HEK293 (cell line): Measurements from ENCODE around the gene CADM1.

ENCODE experiments used
- PRDM1 ChIP-seq: fragments of 450-650 bp; formaldehyde crosslinking; IDR thresholded peaks from 2 replicates; pipeline ENCODE4; 2016; ENCODE audit warnings: missing biosample characterization, missing genetic modification characterization
- SETDB1 ChIP-seq: IDR thresholded peaks from one replicate; pipeline ENCODE4 v1.6.1; 2017; ENCODE audit warnings: mild to moderate bottlenecking, low read length, moderate library complexity, mixed read lengths; ENCODE audit not compliant: insufficient read length
- ZEB2 ChIP-seq: fragments of 450-650 bp; formaldehyde crosslinking; IDR thresholded peaks from 2 replicates; pipeline ENCODE4 v1.5.1; 2016; ENCODE audit warnings: missing biosample characterization, missing genetic modification characterization
- ZNF214 ChIP-seq: fragments of 450-650 bp; formaldehyde crosslinking; IDR thresholded peaks from 2 replicates; pipeline ENCODE4 v1.5.1; 2017; ENCODE audit warnings: missing biosample characterization, mild to moderate bottlenecking, missing genetic modification characterization, borderline replicate concordance
- ZSCAN30 ChIP-seq: fragments of 450-650 bp; IDR thresholded peaks from 2 replicates; pipeline ENCODE4 v1.5.1; 2018; ENCODE audit warnings: missing biosample characterization, mild to moderate bottlenecking, missing genetic modification characterization, moderate library complexity
- TF ChIP-seq, protein P1 (sequence below): fragments of 450-650 bp; formaldehyde crosslinking; IDR thresholded peaks from 2 replicates; pipeline ENCODE4 v1.5.1; 2016; ENCODE audit warnings: missing biosample characterization, missing genetic modification characterization
- TF ChIP-seq, protein P2 (sequence below): fragments of 450-650 bp; formaldehyde crosslinking; IDR thresholded peaks from 2 replicates; pipeline ENCODE4 v1.5.1; 2016; ENCODE audit warnings: missing biosample characterization, missing genetic modification characterization

DNA sequence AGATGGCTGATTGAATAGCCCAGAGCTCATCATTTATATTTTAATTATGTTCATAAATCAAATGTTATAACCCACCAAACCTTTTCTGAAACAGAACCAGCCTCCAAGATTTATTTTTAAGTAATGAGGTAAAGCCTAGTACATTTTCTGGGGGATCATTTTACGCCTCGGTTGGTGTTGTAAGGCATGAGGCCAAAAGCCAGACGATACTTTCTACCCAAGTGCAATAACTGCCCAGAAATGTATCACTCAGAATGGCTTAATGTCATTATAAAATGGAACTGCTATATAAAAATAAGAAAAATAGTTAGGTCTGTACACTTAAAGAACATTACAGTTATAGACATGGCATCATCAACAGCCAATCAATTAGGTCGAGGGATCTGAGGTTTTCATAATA, 283.3 kb downstream of the CADM1 start:
- TF ChIP-seq, protein P1, sequence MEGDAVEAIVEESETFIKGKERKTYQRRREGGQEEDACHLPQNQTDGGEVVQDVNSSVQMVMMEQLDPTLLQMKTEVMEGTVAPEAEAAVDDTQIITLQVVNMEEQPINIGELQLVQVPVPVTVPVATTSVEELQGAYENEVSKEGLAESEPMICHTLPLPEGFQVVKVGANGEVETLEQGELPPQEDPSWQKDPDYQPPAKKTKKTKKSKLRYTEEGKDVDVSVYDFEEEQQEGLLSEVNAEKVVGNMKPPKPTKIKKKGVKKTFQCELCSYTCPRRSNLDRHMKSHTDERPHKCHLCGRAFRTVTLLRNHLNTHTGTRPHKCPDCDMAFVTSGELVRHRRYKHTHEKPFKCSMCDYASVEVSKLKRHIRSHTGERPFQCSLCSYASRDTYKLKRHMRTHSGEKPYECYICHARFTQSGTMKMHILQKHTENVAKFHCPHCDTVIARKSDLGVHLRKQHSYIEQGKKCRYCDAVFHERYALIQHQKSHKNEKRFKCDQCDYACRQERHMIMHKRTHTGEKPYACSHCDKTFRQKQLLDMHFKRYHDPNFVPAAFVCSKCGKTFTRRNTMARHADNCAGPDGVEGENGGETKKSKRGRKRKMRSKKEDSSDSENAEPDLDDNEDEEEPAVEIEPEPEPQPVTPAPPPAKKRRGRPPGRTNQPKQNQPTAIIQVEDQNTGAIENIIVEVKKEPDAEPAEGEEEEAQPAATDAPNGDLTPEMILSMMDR (tag by site-specific recombination) = no peak
- TF ChIP-seq SETDB1 (no peak), ZNF214 (tag by site-specific recombination) (no peak), ZEB2 (no peak), PRDM1 (tag by site-specific recombination) (no peak), ZSCAN30 (tag by site-specific recombination) (no peak)
- TF ChIP-seq, protein P2, sequence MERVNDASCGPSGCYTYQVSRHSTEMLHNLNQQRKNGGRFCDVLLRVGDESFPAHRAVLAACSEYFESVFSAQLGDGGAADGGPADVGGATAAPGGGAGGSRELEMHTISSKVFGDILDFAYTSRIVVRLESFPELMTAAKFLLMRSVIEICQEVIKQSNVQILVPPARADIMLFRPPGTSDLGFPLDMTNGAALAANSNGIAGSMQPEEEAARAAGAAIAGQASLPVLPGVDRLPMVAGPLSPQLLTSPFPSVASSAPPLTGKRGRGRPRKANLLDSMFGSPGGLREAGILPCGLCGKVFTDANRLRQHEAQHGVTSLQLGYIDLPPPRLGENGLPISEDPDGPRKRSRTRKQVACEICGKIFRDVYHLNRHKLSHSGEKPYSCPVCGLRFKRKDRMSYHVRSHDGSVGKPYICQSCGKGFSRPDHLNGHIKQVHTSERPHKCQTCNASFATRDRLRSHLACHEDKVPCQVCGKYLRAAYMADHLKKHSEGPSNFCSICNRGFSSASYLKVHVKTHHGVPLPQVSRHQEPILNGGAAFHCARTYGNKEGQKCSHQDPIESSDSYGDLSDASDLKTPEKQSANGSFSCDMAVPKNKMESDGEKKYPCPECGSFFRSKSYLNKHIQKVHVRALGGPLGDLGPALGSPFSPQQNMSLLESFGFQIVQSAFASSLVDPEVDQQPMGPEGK (tag by site-specific recombination) = no peak
